AG10803 (cell line): ENCODE data around the gene PPM1H.
A peak's percentile ranks its signal among the peaks of the same experiment; 100 is the strongest.

ENCODE experiments used
- DNase-seq: peaks from one replicate; pipeline ENCODE4 v3.0.0; 2010; ENCODE audit warnings: low read depth
- H3K4me3 ChIP-seq: 2 replicates; pipeline ENCODE4 v1.5.1; 2011; ENCODE audit warnings: mild to moderate bottlenecking, low read length, control low read depth
- CTCF ChIP-seq: conservative IDR thresholded peaks from 2 replicates; pipeline ENCODE4 v1.5.1; 2011; ENCODE audit warnings: mild to moderate bottlenecking, low read length, control low read depth, inconsistent platforms

Gene PPM1H

GRCh38 chr12:62787611-62788010 lies 147.3 kb downstream of the PPM1H start:
- no peak overlapping the region for H3K4me3 ChIP-seq
- TF ChIP-seq CTCF: no peak
- no peak for DNase-seq

- no peak for TF ChIP-seq CTCF
- no peak for DNase-seq
- no peak overlapping the region for H3K4me3 ChIP-seq
Measured at GRCh38 chr12:62787023-62787422, 147.9 kb downstream of the PPM1H start.

- no peak overlapping the region for H3K4me3 ChIP-seq
- peak; percentile 93 for DNase-seq
- no peak for TF ChIP-seq CTCF
Measured at GRCh38 chr12:62785941-62786559, 148.9 kb downstream of the PPM1H start.

GRCh38 chr12:62784576-62784975 lies 150.4 kb downstream of the PPM1H start:
- no peak for DNase-seq
- TF ChIP-seq CTCF: no peak
- no peak overlapping the region for H3K4me3 ChIP-seq

- no peak for TF ChIP-seq CTCF
- H3K4me3 ChIP-seq: no peak overlapping the region
- no peak for DNase-seq
Measured at GRCh38 chr12:62783881-62784280, 151.1 kb downstream of the PPM1H start.

GRCh38 chr12:62781136-62781880 lies 153.6 kb downstream of the PPM1H start:
- DNase-seq: no peak
- H3K4me3 ChIP-seq: no peak overlapping the region

More at GRCh38 chr12:62781136-62781880, 153.6 kb downstream of the PPM1H start:
- TF ChIP-seq CTCF: no peak
